Karpas-422 (cell line): ENCODE results near the gene PSIP1. TPM values are rescaled to one million over a fixed set of nuclear protein-coding genes. Genes with fewer than 3 reads are reported as not detected.
"Not testable (repeated sequence)": the region's sequence is repeated elsewhere in the genome, so short reads cannot be mapped to it uniquely, and the experiment has no call there.

Experiments used
- DNase-seq: peaks from one replicate; pipeline ENCODE4 v3.0.0-alpha.2; 2015
- H2AFZ ChIP-seq: fragments of 200-600 bp; sonication (generic); 2 replicates; pipeline ENCODE4 v1.6.1; 2014; ENCODE audit warnings: antibody characterized with exemption, low read length, mixed read lengths
- H3K27ac ChIP-seq: fragments of 200-600 bp; sonication (generic); 2 replicates; pipeline ENCODE4 v1.5.1; 2014; ENCODE audit warnings: mild to moderate bottlenecking, low read length, moderate library complexity
- H3K27me3 ChIP-seq: fragments of 200-600 bp; sonication (generic); 2 replicates; pipeline ENCODE4 v1.6.1; 2014; ENCODE audit warnings: low read length, mixed read lengths
- H3K36me3 ChIP-seq: fragments of 200-600 bp; sonication (generic); 2 replicates; pipeline ENCODE4 v1.6.1; 2014; ENCODE audit warnings: low read length, mixed read lengths; ENCODE audit not compliant: insufficient read depth
- H3K4me1 ChIP-seq: fragments of 200-600 bp; sonication (generic); 2 replicates; pipeline ENCODE4 v1.6.1; 2014; ENCODE audit warnings: mild to moderate bottlenecking, low read length, mixed read lengths
- H3K4me2 ChIP-seq: fragments of 200-600 bp; sonication (generic); 2 replicates; pipeline ENCODE4 v1.6.1; 2014; ENCODE audit warnings: low read length, low read depth, mild to moderate bottlenecking; ENCODE audit not compliant: poor library complexity, severe bottlenecking
- H3K4me3 ChIP-seq: fragments of 200-600 bp; sonication (generic); 2 replicates; pipeline ENCODE4 v1.5.1; 2014; ENCODE audit warnings: mild to moderate bottlenecking, antibody characterized with exemption, low read length, mixed read lengths
- H3K79me2 ChIP-seq: fragments of 200-600 bp; sonication (generic); 2 replicates; pipeline ENCODE4 v1.6.1; 2014; ENCODE audit warnings: mild to moderate bottlenecking, low read length, mixed read lengths
- H3K9ac ChIP-seq: fragments of 200-600 bp; sonication (generic); 2 replicates; pipeline ENCODE4 v1.6.0; 2014; ENCODE audit warnings: low read length
- H3K9me2 ChIP-seq: fragments of 200-600 bp; sonication (generic), shearing (Covaris generic); replicated peaks from 2 replicates; pipeline ENCODE4 v1.6.0; 2014; ENCODE audit warnings: mild to moderate bottlenecking, low read length, moderate library complexity; ENCODE audit not compliant: insufficient read depth
- H3K9me3 ChIP-seq: fragments of 300-700, 200-600 bp; sonication (generic); 2 replicates; pipeline ENCODE4 v1.6.1; 2014; ENCODE audit warnings: low read length, mixed read lengths
- H4K20me1 ChIP-seq: fragments of 200-600 bp; sonication (generic); 2 replicates; pipeline ENCODE4 v1.6.1; 2014; ENCODE audit warnings: mild to moderate bottlenecking, antibody characterized with exemption, low read length, low read depth; ENCODE audit not compliant: insufficient read depth
- total RNA-seq: library from RNA; depleted of rRNA; stranded (reverse); fragments of >200 nt; shearing (Covaris generic); gene quantifications from 2 replicates; pipeline ENCODE4 v1.2.3, GENCODE V29; 2014; ENCODE audit warnings: low replicate concordance

PSIP1 gene
- total RNA-seq, 1 experiment from 2014 or later = 118 TPM

DNA sequence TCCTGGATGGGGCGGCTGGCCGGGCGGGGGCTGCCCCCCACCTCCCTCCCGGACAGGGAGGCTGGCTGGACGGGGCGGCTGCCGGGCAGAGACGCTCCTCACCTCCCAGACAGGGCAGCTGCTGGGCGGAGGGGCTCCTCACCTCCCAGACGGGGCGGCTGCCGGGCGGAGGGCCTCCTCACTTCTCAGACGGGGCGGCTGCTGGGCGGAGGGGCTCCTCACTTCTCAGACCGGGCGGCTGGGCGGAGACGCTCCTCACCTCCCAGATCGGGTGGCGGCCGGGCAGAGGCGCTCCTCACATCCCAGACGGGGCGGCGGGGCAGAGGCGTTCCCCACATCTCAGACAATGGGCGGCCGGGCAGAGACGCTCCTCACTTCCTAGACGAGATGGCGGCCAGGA, 68.5 kb downstream of the PSIP1 start:
- not testable (repeated sequence) for H2AFZ ChIP-seq, H3K9me2 ChIP-seq, H3K27ac ChIP-seq, H3K9me3 ChIP-seq, DNase-seq, H3K9ac ChIP-seq, H4K20me1 ChIP-seq, H3K4me1 ChIP-seq, H3K27me3 ChIP-seq, H3K4me2 ChIP-seq, H3K4me3 ChIP-seq
- H3K36me3 ChIP-seq = peaks cover 64% of the 10 kb centered on the region
- peaks cover 35% of the 10 kb centered on the region for H3K79me2 ChIP-seq

DNA sequence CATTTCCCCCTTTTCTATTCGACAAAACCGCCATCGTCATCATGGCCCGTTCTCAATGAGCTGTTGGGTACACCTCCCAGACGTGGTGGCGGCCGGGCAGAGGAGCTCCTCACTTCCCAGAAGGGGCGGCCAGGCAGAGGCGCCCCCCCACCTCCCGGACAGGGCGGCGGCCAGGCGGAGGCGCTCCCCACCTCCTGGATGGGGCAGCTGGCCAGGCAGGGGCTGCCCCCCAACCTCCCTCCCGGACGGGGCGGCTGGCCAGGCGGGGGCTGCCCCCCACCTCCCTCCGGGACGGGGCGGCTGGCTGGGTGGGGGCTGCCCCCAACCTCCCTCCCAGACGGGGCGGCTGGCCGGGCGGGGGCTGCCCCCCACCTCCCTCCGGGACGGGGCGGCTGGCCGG, 68.9 kb downstream of the PSIP1 start:
- H3K27me3 ChIP-seq, H3K4me2 ChIP-seq, H4K20me1 ChIP-seq, H3K4me1 ChIP-seq, H2AFZ ChIP-seq, H3K9me2 ChIP-seq, H3K4me3 ChIP-seq, H3K9ac ChIP-seq, H3K27ac ChIP-seq, DNase-seq, H3K9me3 ChIP-seq: not testable (repeated sequence)
- peaks cover 64% of the 10 kb centered on the region for H3K36me3 ChIP-seq
- peaks cover 39% of the 10 kb centered on the region for H3K79me2 ChIP-seq

DNA sequence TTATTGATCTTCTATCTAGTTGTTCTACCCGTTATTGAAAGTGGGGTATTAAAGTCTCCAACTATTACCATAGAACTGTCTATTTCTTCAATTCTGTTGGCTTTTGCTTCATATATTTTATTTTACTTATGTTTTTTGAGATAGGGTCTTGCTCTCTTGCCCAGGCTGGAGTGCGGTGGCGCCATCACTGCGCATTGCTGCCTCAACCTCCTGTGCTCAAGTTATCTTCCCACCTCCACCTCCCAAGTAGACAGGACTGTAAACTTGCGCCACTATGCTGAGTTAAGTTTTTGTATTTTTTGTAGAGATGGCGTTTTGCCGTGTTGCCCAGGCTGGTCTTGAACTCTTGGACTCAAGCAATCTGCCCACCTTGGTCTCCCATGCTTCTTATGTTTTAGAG, 71.9 kb downstream of the PSIP1 start:
- Histone ChIP-seq H3K36me3 (peaks cover 66% of the 10 kb centered on the region), H3K4me3 (no peak overlapping the region), H3K79me2 (peaks cover 66% of the 10 kb centered on the region), H3K4me1 (no peaks in the 10 kb centered on the region), H3K9me2 (no peaks in the 10 kb centered on the region), H3K9me3 (no peaks in the 10 kb centered on the region), H3K27ac (no peak overlapping the region), H3K27me3 (no peaks in the 10 kb centered on the region), H3K4me2 (no peak overlapping the region), H2AFZ (no peak overlapping the region), H3K9ac (no peak overlapping the region), H4K20me1 (no peaks in the 10 kb centered on the region)
- no peak for DNase-seq

DNA sequence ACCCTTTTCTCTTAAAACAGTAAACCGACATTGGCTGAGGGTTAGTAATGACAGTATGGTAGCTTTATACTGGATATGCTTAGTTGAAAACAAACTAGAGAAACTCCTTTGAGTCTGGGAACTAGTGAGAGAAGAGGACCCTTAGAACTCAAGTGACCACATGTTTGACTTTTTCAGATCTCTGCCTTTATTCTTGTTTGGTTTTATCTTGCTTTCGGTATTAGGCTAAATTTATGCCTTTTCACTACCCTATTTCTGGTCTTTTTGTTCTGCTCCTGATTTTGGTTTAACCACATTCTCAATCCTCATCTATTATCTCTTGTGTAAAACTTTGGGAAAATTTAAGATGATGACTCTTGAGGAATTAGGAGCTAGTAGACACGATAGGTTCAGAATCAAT, 77.1 kb downstream of the PSIP1 start:
- no peak overlapping the region for H3K27ac ChIP-seq
- H3K4me3 ChIP-seq = no peak overlapping the region
- H3K4me2 ChIP-seq = no peak overlapping the region
- no peak overlapping the region for H2AFZ ChIP-seq
- H3K27me3 ChIP-seq = no peaks in the 10 kb centered on the region
- H4K20me1 ChIP-seq = no peaks in the 10 kb centered on the region
- no peak overlapping the region for H3K9ac ChIP-seq
- H3K36me3 ChIP-seq = peaks cover 59% of the 10 kb centered on the region
- H3K9me2 ChIP-seq = no peaks in the 10 kb centered on the region
- peaks cover 18% of the 10 kb centered on the region for H3K4me1 ChIP-seq
- peaks cover 97% of the 10 kb centered on the region for H3K79me2 ChIP-seq
- H3K9me3 ChIP-seq = no peaks in the 10 kb centered on the region
- no peak for DNase-seq

DNA sequence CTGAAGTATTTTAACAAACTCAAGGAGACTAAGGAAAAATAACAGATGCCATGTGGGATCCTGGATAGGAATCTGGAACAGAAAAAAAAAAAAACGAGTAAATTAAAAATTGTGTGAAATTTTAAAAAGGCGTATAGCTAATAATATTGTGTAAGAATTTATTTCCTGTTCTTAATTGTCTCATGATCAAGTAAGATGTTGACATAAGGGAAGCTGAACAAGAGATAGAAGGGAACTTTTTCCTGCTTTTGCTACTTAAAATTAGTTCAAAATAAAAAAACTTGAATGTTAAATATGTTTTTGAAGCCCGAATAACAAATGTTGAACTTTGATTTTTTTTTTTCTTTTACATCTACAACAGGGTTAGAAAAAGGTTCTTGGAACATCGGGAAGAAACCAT, 77.6 kb downstream of the PSIP1 start:
- H2AFZ ChIP-seq = no peak overlapping the region
- H3K4me3 ChIP-seq = no peak overlapping the region
- no peak overlapping the region for H3K4me2 ChIP-seq
- H3K4me1 ChIP-seq = peaks cover 18% of the 10 kb centered on the region
- no peaks in the 10 kb centered on the region for H3K27me3 ChIP-seq
- H3K9me2 ChIP-seq = no peaks in the 10 kb centered on the region
- no peak for DNase-seq
- peaks cover 58% of the 10 kb centered on the region for H3K36me3 ChIP-seq
- no peaks in the 10 kb centered on the region for H3K9me3 ChIP-seq
- H3K79me2 ChIP-seq = peaks cover 97% of the 10 kb centered on the region
- no peak overlapping the region for H3K9ac ChIP-seq
- no peak overlapping the region for H3K27ac ChIP-seq
- no peaks in the 10 kb centered on the region for H4K20me1 ChIP-seq

DNA sequence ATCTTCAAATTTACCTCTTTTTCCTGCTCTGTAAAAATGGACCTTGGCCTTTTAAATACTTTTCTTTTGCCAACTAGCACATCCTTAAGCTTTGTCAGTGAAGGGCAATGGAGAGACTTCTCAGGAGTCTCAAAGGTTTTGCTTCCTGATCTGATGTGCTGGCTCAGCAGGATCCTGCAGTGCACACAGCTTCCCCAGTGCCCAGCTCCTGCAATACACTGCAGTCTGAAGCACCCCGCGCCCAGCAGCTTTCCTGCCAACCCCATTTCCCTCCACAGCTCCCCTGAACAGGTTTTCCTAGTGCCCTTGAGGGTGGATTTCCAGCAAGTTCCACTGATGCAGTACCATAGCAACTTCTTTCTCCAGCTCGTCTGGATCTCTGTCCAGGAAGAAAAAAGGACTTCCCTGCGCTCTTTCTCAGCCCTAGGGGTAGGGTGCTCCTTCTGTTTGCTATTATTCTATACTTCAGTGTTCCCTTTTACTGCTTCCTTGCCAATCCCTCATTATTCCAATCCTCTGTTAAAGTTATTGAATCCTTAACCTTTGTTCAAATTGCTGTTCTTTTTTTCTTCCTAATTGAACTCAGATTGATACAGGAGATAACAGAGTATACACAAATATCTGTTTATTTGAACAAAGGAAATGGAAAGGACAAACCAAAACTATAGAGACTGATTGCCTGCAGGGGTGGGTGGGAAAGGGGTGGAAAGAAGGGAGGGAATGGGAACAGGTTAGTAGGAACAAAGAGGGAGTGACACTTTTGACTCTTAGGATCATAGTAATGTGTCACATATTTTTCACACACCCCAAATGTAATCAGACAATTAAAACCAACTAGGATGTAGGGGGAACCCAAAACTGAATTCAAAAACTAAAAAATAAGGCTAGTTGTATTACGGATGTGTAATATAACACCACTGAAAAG, 79.6 kb downstream of the PSIP1 start:
- H3K9ac ChIP-seq = 0 out of 2 replicates have a peak overlapping the region, but pooled peaks have one; percentile 2
- DNase-seq = no peak
- peaks cover 23% of the 10 kb centered on the region for H3K4me1 ChIP-seq
- no peaks in the 10 kb centered on the region for H4K20me1 ChIP-seq
- H3K36me3 ChIP-seq = peaks cover 54% of the 10 kb centered on the region
- no peak overlapping the region for H2AFZ ChIP-seq
- 0 out of 2 replicates have a peak overlapping the region, but pooled peaks have one; percentile 11 for H3K4me3 ChIP-seq
- H3K27me3 ChIP-seq = no peaks in the 10 kb centered on the region
- H3K27ac ChIP-seq = peak overlapping the region; percentile 14; the same call in 1 of the 2 replicates
- H3K4me2 ChIP-seq = peak overlapping the region; percentile 52
- no peaks in the 10 kb centered on the region for H3K9me3 ChIP-seq
- peaks cover 98% of the 10 kb centered on the region for H3K79me2 ChIP-seq
- no peaks in the 10 kb centered on the region for H3K9me2 ChIP-seq

DNA sequence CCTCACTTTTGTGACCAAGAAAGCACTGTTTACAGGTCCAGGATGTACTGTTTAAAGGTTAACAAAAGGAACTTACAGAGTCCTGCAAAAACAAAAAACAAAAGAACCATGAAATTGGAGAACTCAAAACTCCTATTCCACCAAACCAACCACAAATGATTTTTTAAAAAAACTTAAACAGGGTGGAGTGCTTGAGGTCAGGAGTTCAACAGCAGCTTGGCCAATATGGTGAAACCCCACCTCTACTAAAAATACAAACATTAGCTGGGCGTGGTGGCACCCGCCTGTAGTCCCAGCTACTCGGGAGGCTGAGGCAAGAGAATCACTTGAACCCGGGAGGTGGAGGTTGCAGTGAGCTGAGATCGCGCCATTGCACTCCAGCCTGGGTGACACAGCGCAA, 83.1 kb downstream of the PSIP1 start:
- H3K9me3 ChIP-seq, H4K20me1 ChIP-seq, H3K27me3 ChIP-seq, H2AFZ ChIP-seq, H3K9ac ChIP-seq, H3K27ac ChIP-seq, H3K4me3 ChIP-seq, H3K9me2 ChIP-seq, H3K4me2 ChIP-seq, DNase-seq: not testable (repeated sequence)
- peaks cover 100% of the 10 kb centered on the region for H3K79me2 ChIP-seq
- H3K4me1 ChIP-seq = peaks cover 48% of the 10 kb centered on the region
- H3K36me3 ChIP-seq = peaks cover 42% of the 10 kb centered on the region

DNA sequence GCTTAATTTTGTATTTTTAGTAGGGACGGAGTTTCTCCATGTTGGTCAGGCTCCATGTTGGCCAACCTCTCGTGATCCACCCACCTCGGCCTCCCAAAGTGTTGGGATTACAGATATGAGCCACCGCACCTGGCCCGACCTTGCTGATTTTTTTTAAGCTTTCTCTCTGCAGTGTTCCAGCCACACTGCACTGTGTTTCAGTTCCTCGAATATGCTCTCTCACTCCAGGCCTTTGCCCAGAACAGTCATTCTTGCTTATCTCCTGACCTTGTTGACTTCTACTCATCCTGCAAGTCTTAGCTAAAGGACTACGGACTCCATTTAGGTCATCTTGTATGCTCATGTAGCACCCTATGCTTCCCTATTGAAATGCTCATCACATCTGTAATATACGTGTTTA, 84.8 kb downstream of the PSIP1 start:
- Histone ChIP-seq H3K27ac (no peak overlapping the region), H3K9me2 (no peaks in the 10 kb centered on the region), H3K36me3 (peaks cover 42% of the 10 kb centered on the region), H4K20me1 (no peaks in the 10 kb centered on the region), H3K9me3 (no peaks in the 10 kb centered on the region), H3K4me3 (no peak overlapping the region; the same call in 1 of the 2 replicates), H3K79me2 (peaks cover 83% of the 10 kb centered on the region), H3K9ac (no peak overlapping the region), H3K4me2 (peak overlapping the region; percentile 19), H2AFZ (no peak overlapping the region), H3K27me3 (no peaks in the 10 kb centered on the region), H3K4me1 (peaks cover 45% of the 10 kb centered on the region)
- DNase-seq = no peak
